ENCODE data around the gene FERMT1.

DNA sequence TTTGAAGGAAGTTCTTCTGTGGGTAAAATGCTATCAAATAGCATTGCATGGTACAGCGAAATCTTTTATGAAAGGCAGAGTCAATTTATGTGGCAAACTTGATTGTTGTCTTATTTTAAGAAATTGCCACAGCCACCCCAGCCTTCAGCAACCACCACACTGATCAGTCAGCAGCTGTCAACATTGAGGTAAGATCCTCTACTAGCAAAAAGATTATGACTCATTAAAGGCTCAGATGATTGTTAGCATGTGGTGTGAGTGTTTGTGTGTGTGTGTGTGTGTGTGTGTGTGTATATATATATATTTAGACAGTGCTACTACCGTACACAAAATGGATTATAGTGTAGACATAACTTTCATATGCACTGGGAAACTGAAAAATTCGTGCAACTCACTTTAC lies 96.8 kb downstream of the FERMT1 start:
- no peak for TF ChIP-seq POLR2A (IDR thresholded peaks at IDR 0.05)
- TF ChIP-seq, protein P1, sequence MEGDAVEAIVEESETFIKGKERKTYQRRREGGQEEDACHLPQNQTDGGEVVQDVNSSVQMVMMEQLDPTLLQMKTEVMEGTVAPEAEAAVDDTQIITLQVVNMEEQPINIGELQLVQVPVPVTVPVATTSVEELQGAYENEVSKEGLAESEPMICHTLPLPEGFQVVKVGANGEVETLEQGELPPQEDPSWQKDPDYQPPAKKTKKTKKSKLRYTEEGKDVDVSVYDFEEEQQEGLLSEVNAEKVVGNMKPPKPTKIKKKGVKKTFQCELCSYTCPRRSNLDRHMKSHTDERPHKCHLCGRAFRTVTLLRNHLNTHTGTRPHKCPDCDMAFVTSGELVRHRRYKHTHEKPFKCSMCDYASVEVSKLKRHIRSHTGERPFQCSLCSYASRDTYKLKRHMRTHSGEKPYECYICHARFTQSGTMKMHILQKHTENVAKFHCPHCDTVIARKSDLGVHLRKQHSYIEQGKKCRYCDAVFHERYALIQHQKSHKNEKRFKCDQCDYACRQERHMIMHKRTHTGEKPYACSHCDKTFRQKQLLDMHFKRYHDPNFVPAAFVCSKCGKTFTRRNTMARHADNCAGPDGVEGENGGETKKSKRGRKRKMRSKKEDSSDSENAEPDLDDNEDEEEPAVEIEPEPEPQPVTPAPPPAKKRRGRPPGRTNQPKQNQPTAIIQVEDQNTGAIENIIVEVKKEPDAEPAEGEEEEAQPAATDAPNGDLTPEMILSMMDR (IDR thresholded peaks at IDR 0.05): no peak

Data from adrenal gland (tissue), 5 donors.